ENCODE measurements around the gene SSTR5. TPM values are rescaled to one million over a fixed set of nuclear protein-coding genes. Genes with fewer than 3 reads are reported as not detected.

SSTR5 gene
- not detected in 2 replicates for total RNA-seq

DNA sequence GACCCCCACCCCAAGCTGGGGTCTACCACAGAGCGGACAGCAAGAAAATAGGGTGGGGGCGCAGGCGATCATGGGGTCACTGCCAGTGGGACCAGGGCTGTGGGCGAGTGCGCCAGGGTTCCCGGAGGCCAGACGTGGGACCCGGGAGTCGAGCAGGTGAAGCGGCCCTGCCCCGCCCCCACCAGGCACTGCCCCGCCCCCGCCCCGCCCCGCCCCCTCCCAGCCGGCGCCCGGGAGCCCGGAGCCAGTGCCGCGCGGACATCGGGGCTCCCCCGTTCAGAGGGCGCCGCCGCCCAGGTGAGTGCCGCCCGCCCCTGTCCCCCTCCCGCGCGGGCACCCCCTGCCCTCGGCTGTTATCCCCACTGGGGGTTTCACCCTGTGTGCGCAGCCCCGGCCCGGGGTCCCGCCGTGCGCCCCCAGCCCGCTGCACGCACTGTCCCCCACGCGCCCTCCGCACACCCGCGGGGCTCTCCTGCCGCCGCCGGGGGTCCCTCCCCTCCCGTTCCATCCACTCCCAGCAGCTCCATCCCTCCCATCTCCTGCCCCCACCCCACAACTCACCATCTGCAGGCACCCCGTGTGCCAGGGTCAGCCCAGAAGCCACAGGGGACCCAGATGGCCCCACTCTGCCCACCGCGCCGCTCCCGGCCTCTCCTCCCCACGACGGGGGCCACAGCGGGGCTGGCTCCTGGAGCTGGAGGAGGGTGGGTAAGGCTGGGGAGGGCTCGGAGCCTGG is at the start of gene SSTR5:
SSTR5 (plus strand) TSS at position 222 of the 736 bp plus-strand sequence. CDS start 6,122 bp downstream, outside the sequence.

DNA sequence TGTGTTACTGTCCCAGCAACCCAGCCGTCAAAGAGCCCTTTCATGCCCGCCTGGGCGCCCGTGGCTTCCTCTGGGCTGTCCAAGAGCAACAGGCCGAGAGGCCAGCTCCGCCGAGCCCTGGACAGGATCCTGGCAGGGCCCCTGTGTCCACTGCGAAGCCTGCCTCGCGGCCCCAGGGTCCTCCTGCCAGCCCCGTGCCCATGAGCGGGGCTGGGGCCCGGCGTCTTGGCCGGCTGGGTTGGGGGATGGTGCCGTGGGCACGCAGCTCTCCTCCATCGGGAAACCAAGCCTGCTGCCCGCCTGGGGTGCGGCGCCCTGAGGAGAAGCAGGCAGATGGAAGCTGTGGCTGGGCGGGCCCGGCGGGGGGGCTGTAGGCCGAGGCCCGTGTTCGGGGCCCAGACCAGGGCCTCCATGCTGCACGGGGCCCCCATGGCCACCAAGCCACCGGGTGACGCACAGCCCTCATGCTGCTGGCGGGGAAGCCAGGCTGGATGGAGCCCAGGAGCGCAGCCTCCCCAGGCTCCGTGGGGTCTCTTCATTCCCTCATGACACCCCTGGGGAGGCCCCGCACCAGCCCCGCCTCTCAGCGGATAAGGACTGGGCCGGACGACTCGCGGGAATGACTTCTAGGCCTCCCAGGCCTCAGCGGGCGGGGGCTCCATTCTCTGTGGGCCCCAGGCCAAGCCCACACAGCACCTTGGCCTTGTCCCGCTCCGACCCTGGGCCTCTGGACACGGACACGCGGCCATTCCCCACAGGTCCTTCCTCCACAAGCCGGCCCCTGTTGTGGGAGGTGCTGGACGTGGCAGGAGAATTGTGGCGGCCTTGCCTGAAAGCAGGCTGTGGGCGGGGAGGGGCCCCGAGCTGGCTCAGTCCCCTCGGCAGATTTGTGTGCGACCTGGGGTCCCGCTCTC is 23.9 kb downstream of the SSTR5 start, which contains the start of gene C1QTNF8:
C1QTNF8 (minus strand) TSS at position 76 of the 914 bp plus-strand sequence. CDS start 1,322 bp downstream, outside the sequence.

Other genes starting within 250 kb of the SSTR5 start
- 21.6 and 22.5 TPM in 2 replicates for gene LMF1, start 101.8 kb upstream of the SSTR5 start, total RNA-seq
- under 0.01 TPM in 1 of 2 replicates, not detected in the other for gene SOX8, start 91.0 kb upstream of the SSTR5 start, total RNA-seq
- not detected in 2 replicates for gene C1QTNF8, start 23.5 kb downstream of the SSTR5 start, total RNA-seq
- 8.7 and 9.2 TPM in 2 replicates for gene CACNA1H, start 80.4 kb downstream of the SSTR5 start, total RNA-seq
- not detected in 2 replicates for gene TPSG1, start 152.5 kb downstream of the SSTR5 start, total RNA-seq
- gene TPSB2, start 157.4 kb downstream of the SSTR5 start, total RNA-seq: not detected in 2 replicates
- gene TPSAB1, start 168.0 kb downstream of the SSTR5 start, total RNA-seq: not detected in 2 replicates
- not detected in 2 replicates for gene TPSD1, start 183.3 kb downstream of the SSTR5 start, total RNA-seq
- gene UBE2I, start 236.9 kb downstream of the SSTR5 start, total RNA-seq: 69.6 and 90.8 TPM in 2 replicates

All from myometrial cell (primary cell).